Measurements from ENCODE around the gene PPFIA3. TPM values are rescaled to one million over a fixed set of nuclear protein-coding genes. Genes with fewer than 3 reads are reported as not detected.
A peak's percentile ranks its signal among the peaks of the same experiment; 100 is the strongest.

PPFIA3 gene
- total and polyA plus RNA-seq, 2 of the 8 experiments (the other 6 are each of a cell fraction or from before 2014, with no cell fraction given), result 15.9 to 25.3 TPM

DNA sequence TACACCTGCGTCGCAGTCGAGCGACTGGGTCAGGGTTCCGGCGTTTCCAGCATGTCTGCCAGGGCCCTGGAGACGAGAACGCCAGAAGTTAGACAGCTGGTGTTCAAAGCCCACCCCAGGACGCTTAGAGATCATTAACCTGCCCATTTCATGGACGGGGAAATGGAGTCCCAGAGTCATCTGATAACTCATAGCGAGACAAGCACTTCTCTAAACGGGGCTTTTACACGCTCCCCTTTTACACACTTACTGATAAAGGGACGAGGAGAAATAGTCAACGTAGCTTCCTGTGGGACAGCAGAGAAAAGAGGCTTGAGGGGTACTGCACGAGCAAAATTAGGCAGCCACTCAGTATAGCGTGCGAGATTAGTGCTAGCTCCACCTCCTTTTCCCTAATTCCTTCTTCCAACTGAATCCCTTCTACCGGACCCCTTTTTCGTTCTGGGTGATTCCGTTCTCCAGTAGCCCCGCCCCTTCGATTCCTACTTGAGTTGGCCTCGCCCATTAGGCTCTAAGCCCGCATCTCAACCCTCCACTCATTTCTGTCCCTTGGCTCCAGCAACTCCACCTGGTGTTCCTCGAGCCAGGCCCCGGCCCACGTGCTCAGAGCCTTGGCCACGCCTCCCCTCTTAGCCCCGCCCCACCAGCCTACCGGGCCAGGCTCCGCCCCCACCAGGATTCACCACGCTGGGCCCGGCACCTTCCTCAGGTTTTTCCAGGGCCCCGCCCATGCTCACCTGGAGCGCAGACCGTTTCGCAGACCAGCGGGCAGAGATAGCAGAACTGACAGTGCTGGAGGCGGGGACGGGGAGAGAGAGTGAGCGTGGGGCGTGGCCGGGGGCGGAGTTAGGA lies 32.1 kb downstream of the PPFIA3 start (continued):
- TF ChIP-seq TEAD4 (IDR thresholded peaks at IDR 0.05; ENCODE audit: low read depth, low read length) (no peak), KDM1A (IDR thresholded peaks at IDR 0.05; ENCODE audit: borderline replicate concordance, low read length) (peak; percentile 89), CBX5 (IDR thresholded peaks at IDR 0.05; ENCODE audit: low read depth, low read length) (no peak), KDM5A (IDR thresholded peaks at IDR 0.05; ENCODE audit: low read length) (no peak), NANOG (IDR thresholded peaks at IDR 0.05; ENCODE audit: insufficient read depth, low read depth, low read length, poor library complexity, severe bottlenecking) (no peak), GTF2F1 (IDR thresholded peaks at IDR 0.05; ENCODE audit: borderline replicate concordance, low read depth, low read length) (no peak), SUZ12 (IDR thresholded peaks at IDR 0.05; ENCODE audit: low read length) (no peak)
- TF ChIP-seq, protein P1, sequence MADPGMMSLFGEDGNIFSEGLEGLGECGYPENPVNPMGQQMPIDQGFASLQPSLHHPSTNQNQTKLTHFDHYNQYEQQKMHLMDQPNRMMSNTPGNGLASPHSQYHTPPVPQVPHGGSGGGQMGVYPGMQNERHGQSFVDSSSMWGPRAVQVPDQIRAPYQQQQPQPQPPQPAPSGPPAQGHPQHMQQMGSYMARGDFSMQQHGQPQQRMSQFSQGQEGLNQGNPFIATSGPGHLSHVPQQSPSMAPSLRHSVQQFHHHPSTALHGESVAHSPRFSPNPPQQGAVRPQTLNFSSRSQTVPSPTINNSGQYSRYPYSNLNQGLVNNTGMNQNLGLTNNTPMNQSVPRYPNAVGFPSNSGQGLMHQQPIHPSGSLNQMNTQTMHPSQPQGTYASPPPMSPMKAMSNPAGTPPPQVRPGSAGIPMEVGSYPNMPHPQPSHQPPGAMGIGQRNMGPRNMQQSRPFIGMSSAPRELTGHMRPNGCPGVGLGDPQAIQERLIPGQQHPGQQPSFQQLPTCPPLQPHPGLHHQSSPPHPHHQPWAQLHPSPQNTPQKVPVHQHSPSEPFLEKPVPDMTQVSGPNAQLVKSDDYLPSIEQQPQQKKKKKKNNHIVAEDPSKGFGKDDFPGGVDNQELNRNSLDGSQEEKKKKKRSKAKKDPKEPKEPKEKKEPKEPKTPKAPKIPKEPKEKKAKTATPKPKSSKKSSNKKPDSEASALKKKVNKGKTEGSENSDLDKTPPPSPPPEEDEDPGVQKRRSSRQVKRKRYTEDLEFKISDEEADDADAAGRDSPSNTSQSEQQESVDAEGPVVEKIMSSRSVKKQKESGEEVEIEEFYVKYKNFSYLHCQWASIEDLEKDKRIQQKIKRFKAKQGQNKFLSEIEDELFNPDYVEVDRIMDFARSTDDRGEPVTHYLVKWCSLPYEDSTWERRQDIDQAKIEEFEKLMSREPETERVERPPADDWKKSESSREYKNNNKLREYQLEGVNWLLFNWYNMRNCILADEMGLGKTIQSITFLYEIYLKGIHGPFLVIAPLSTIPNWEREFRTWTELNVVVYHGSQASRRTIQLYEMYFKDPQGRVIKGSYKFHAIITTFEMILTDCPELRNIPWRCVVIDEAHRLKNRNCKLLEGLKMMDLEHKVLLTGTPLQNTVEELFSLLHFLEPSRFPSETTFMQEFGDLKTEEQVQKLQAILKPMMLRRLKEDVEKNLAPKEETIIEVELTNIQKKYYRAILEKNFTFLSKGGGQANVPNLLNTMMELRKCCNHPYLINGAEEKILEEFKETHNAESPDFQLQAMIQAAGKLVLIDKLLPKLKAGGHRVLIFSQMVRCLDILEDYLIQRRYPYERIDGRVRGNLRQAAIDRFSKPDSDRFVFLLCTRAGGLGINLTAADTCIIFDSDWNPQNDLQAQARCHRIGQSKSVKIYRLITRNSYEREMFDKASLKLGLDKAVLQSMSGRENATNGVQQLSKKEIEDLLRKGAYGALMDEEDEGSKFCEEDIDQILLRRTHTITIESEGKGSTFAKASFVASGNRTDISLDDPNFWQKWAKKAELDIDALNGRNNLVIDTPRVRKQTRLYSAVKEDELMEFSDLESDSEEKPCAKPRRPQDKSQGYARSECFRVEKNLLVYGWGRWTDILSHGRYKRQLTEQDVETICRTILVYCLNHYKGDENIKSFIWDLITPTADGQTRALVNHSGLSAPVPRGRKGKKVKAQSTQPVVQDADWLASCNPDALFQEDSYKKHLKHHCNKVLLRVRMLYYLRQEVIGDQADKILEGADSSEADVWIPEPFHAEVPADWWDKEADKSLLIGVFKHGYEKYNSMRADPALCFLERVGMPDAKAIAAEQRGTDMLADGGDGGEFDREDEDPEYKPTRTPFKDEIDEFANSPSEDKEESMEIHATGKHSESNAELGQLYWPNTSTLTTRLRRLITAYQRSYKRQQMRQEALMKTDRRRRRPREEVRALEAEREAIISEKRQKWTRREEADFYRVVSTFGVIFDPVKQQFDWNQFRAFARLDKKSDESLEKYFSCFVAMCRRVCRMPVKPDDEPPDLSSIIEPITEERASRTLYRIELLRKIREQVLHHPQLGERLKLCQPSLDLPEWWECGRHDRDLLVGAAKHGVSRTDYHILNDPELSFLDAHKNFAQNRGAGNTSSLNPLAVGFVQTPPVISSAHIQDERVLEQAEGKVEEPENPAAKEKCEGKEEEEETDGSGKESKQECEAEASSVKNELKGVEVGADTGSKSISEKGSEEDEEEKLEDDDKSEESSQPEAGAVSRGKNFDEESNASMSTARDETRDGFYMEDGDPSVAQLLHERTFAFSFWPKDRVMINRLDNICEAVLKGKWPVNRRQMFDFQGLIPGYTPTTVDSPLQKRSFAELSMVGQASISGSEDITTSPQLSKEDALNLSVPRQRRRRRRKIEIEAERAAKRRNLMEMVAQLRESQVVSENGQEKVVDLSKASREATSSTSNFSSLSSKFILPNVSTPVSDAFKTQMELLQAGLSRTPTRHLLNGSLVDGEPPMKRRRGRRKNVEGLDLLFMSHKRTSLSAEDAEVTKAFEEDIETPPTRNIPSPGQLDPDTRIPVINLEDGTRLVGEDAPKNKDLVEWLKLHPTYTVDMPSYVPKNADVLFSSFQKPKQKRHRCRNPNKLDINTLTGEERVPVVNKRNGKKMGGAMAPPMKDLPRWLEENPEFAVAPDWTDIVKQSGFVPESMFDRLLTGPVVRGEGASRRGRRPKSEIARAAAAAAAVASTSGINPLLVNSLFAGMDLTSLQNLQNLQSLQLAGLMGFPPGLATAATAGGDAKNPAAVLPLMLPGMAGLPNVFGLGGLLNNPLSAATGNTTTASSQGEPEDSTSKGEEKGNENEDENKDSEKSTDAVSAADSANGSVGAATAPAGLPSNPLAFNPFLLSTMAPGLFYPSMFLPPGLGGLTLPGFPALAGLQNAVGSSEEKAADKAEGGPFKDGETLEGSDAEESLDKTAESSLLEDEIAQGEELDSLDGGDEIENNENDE (IDR thresholded peaks at IDR 0.05; ENCODE audit: insufficient replicate concordance, low read length), result no peak
- TF ChIP-seq, protein P2, sequence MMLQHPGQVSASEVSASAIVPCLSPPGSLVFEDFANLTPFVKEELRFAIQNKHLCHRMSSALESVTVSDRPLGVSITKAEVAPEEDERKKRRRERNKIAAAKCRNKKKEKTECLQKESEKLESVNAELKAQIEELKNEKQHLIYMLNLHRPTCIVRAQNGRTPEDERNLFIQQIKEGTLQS (IDR thresholded peaks at IDR 0.05; ENCODE audit: insufficient read depth, low read depth, low read length), result no peak

Measured in H1 (cell line).